DND-41 (cell line): ENCODE results near the gene AGAP1.

ENCODE experiments used
- CTCF ChIP-seq: IDR thresholded peaks from 2 replicates; pipeline ENCODE4 v1.5.1; 2012; ENCODE audit warnings: borderline replicate concordance, low read length, moderate library complexity, mild to moderate bottlenecking; ENCODE audit not compliant: poor library complexity, severe bottlenecking; ENCODE audit errors: extremely low read depth
- EZH2 ChIP-seq: IDR thresholded peaks from 3 replicates; pipeline ENCODE4 v1.6.1; 2012; ENCODE audit warnings: borderline replicate concordance, low read depth, mild to moderate bottlenecking, moderate library complexity, low read length, inconsistent platforms; ENCODE audit not compliant: severe bottlenecking

- TF ChIP-seq CTCF (no peak), EZH2 (no peak)
These were observed 58.8 kb downstream of the AGAP1 start for GRCh38 chr2:235552671-235553070.
